ENCODE results near the gene SEPTIN8.

Gene SEPTIN8

DNA sequence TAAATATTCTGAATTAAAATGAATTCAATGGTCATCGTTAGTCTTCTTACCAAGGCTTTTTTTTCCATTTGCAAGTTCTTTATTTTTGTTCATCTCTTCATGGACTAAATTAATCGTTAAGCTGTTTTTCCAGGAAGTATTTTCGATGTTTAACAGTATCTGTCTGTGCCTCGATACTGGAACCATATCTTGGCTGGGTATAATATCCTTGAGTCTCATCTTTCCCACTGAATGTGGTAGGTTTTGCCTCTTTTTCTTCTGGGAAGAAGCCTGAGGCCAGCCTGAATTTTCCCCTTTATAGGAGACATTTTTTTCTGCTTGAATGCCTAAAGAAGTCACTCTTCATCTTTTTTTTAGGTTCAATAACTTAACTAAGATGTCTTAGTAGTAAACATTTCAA is 4.0 kb upstream of the SEPTIN8 start:
- no peak for DNase-seq

DNA sequence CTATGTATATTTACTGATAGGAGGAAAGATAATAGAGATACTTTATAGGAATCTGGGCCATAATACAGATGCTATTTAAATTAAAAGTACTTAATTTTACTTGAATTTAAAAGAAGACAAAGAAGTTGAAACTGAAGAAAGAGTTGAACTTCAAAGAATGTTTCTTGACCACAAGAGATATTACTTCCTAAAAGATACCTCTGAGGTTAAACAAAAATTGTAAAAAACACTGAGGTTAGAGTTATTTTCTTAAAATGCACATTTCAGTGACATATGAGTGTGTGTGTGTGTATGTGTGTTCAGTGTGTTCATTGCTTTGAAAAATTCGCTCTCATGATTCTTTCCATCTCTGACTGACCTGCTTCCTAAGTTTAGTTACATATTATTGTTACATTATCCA is 3.5 kb upstream of the SEPTIN8 start:
- DNase-seq, result no peak

DNA sequence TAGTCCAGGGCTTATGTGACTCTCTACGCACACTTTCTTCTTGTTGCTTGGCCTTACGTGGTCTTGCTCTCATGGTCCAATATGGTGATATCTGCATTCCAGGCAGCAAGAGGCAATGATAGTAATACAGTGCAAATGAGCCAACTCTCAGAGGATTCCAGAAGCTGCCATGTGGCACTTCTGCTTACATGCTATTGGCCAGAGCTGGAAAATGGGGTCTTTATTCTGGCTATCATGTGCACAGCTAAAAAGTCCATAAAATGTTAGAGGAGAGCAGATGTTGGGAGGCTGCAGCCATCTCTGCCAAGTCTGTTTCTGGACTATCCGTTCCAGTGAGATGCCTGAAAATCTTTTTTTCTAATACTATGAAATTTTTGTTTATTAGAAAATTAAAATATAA is 2.9 kb upstream of the SEPTIN8 start:
- no peak for DNase-seq

DNA sequence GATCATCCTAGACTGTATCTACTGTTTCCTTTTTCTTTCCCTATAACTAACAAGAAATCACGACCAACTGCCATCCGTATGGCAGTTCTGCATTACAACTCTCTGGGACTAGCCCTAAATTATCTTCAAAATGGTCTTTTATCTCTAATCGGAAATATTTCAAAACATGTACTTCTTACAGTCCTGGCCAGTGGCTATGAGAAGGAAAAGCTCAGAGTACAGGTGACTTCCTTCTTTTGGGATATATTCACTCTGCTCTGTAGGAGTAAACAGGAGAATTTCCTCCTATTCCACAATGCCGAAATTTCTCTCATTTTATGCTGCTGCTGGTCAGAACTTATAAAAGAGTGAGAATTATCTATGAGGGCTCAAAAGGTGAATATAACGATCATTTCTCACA is 1.8 kb upstream of the SEPTIN8 start:
- no peak for DNase-seq

DNA sequence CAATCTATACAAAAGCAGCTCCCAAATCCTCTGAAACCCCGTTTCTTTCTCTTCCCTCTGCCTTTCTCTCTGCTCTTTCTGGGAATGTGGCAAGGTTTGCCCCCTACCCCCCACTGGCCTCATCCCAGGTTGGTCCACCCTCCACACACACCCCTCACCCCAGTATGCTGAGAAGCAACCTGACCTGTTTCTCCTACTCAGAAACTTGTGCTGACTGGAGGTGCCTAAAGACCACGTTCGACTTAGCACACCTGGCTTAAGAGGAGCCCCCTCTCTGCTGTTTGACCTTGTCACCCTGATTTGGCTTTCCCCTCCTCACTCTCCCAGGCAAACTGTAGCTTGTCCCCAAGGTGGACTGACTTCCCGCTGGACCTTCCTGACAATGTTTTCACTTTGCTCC is 1.1 kb upstream of the SEPTIN8 start:
- DNase-seq, result no peak

DNA sequence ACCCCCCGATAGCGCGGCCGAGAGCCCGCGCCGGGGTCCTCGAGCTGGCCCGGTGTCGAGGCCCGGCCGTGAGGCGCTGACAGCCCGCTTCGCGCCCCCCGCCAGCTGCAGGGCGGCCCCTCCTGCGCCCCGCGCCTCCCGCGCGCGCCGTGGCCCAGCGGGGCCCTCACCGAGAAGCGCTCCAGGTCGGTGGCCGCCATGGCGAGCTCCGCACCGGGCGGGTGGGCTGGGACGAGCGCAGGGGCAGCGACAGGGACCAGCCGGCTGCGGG is 166 bp downstream of the SEPTIN8 start:
- DNase-seq, result no peak

DNA sequence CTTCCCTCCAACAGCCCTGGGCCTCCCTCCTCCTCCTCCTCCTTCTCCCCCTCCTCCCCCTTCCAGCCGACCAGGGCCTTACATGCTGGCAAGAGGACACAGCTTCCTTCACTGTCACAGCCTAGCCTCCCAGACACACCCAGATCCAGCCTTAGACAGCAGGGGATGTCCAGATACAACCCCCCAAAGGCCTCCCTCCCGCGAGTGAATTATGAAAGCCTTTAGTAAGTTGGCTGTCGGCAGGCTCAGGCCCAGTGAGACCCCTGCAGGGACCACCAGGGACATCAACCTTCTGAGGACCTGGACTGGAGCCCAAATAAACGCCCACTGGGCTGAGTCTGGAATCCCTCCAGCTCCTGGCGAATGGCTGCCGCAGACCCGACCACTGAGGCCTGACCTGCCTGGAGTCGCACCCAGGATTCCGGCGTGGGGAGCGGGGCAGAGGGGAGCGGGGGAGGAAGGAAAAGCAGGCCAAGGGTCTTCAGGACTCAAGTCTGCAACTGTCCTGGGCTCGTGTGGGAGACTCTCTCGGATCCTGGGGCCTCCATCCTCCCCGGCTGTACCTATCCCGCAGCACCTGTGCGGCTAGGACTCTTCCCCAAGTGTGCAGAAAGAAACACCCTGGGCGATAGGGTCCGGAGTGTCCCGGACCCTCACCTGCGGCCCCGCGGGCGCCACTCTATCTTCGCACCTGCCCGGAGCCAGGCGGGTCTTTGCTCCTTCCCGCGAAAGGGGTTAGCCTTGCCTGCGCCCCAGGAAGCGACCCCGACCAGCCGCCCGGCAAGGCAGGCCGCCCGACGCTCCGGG is 705 bp downstream of the SEPTIN8 start:
- DNase-seq, result peak; percentile 21 to 51

DNA sequence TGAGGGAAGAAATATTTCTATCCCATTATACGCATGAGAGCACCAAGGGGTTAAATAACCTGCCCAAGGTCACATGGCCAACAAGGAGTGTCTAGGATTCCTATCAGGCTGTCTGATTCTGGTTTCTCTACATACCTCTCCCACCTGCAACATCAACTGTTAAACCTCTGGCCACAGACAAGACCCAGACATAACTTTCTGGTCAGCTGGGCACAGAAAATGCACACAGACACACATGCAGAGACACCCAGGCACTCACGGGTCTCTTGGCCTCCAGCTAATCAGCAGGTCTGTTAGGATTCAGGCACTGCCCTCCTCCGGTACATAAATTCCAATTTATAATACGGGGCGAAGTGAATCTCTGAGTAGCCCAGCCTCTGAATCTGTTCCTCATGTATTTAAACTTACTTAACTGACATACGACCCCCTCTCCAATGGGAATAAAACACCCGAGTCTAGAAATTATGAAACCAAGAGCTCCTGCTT is 1.5 kb downstream of the SEPTIN8 start:
- DNase-seq, result peak in 1 of 2 experiments; percentile 20

DNA sequence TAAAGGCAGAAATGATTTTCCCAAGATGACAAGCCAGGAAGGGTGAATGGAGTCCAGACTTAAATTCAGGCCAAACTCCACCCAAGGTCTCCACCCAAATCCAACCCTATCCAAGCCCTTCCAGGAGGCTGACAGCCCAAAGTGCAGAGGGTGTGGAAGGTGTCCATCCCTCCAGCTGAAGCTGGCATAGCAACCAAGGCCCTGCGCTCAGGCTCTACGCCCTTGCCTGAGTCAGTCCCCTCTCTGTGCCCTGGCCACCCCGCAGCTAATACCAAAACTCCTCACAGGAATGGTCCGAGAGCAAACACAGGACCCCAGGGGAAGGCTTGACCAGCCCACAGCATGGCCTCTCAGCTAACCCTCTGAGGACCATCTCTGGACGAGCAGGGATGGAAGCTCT is 2.1 kb downstream of the SEPTIN8 start:
- DNase-seq, result no peak

DNA sequence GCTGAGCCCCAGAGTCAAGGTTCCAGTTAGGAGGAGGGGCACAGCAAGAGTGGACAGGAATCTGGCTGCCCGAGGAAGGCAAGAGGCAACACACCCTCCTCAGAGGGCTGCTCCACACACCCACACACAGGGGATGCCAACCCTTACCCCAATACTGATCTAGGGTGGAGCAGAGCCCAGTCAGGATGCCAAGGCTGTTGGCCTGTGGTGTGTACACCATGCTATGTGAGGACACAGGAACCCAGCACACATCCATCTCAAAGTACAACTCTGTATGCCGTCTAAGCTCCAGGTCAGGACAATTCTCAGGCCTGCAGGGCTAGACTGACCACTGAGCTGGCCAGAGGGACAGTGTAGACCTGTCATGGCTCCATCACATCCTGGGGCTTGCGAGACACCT is 2.6 kb downstream of the SEPTIN8 start:
- DNase-seq, result no peak

DNA sequence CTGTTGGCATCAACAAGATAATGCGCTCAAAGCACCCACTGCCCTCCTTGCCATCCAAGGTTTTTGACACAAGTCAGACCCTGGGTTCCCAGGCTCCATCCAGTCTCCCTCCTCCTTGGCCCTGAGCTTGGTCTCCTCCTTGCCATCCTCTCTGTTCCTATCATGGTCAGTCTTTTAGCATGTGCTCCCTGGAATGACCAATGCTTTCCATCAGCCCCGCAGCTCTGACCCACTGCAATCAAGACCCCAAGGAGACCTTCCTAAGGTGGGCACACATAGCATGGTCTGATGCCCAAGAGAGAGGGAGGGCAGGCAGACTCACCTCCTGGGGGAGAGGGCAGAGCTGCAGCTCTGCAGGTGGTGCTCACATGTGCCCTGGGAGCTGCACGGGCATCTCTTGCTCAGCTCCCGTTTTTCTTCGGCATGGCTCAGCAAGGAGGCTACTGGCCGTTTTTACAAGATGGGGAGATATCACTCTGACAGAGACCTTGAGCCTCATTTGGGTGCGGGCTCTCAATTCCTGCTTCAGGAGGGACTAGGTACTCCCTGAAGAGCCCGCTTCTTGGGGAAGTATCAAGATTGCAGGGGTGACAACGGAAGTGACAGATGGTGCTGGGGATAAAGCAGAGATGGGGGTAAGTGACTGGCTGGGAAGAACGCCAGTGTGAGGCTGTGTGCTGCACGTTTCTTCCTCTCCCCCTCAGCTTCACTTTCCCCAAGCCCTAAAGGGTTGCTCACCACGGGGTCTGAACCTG is 3.3 kb downstream of the SEPTIN8 start:
- no peak for DNase-seq

DNA sequence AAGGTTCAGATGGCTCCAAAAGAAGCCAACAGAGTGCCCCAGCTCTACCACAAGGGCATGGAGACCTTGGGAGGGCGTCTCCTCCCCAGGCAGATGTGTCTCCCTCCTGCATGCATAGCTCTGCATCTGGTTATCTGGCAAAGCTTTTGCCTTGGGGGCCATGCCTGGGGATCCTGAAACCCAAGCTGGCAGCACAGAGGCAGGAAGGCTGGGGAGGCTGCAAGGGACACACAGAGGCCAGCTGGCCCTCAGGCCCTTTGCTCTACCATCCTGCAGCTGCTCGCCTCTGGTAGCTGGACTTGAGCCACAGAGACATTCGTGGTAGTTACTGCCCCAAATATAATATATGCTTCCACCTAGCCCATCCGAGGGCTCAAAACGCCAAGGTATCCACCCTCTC is 3.9 kb downstream of the SEPTIN8 start:
- no peak for DNase-seq

DNA sequence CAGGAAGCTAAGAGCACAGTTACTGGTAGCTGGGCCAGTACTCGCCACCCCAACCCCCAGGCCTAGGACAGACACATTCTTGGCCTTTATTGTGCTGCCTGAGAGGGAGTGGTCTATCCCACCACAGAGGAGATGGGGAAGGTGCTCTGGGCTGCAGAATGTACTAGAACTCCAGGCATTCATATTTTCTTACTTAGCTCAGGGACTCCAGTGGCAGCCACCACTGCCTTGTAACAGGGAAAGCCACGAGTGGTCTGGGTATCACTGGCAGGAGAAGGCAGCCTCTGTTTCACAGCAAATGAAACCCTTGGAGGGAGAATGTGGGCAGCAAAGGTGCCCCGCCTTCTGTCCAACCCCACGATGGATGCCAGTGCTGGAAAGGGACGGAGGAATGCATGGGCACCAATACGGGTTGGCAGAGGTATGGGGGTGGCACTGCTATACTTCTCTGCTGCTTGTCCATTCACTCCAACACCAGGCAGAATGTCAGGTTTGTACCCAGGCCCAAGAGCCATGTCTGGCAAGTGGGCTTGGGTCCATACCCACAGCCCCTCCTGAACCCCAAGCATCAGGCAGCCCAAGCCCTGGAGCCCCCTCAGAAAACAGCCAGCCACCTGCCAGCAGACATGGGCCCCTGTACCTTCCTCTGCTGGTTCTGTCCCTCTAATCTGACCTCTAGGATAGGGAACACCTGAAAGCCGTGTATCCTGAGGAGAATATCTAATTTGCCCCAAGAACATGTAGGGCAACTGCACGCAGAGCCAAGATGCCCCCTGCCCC is 4.6 kb downstream of the SEPTIN8 start:
- DNase-seq, result no peak

DNA sequence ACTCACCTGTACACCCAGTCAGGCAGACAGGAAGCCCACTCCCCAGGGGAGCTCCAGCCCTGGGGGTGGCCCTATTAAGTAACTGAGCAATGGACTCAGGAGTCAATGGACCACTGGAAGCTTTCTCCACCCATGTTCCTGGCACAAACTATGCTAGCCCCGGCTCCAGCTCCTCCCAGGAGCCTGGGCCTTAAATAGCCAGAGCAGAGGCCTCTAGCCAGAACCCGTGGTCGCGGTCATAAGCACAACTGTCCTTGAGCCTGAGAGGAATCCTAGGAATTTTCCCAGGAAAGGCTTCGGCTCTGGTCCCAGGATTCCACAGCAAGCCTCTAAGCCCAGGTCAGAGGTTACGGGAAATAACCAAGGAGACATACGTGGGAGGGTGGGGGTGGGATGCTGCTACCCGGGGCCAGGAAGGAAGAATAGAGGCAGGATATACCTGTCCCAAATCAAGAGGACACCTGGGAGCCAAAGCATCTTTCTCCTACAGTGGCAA is 5.5 kb downstream of the SEPTIN8 start:
- DNase-seq, result no peak

DNA sequence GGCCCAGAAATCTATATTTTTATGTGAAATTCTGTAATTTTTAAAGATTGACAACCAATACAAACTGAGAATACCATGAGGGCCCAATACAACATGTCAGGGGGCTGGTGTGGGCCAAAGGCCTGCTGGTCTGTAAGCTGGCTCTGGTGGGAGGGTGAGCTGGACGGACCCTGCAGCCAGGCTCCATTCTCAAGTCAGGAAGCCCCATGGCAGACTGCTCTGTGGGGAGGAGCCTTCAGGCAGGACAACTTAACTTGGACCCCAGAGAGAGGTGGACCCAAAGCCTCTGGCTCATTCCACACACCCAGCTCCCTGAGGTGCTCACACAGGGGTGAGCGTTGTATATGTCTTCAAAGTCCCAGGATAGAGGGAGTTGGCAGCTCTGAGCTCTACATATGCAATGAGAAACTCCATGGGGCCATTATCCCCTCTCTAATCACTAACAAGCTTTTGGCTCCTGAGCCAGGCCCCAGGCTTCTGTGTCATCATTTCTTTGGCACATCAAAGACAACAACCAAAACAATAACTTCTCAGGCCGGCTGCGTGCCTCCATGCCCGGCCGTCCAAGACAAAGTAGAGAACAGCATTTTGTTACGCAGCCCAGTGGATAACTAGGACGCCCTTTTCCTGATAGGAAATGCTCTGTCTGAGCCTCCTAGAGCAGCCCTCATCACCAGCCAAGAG is 6.4 kb downstream of the SEPTIN8 start:
- no peak for DNase-seq

DNA sequence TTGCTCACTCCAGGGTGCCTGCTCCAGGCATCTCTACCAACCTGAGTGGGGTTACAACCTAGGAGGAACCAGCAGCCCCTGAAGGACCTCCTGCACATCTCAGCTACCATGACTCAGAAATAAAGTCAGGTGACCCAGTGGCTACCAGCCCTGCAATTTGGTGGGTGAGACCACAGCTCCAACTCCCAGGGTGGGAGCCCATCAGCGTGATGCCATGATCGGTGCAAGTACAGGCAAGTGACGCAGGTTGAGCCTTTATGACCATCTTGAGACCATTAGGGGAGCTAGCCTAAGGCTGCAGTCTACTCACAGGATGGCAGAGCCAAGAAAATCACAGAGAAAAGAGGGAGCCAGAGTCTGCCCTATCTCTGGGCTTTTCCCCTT is 8.6 kb downstream of the SEPTIN8 start:
- no peak for DNase-seq

DNA sequence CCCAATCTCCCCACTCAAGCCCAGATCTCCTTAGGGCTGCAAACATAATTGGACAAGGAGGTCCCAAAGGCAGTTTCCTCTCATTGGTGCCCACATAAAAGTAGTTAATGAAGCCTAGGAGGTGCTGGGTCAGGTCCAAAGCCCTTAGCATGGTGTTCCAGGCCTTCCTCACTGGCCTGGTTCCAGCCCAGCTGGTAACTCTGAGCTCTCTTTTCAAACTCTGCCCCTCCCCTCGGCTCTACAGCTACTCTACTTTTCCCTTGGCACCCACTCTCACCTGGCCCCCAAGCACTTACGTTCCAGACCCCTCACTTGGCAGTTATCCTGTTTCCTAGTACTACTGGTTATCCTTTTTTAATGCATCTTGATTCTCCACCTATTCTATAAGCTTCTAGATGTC is 9.9 kb downstream of the SEPTIN8 start:
- no peak for DNase-seq

DNA sequence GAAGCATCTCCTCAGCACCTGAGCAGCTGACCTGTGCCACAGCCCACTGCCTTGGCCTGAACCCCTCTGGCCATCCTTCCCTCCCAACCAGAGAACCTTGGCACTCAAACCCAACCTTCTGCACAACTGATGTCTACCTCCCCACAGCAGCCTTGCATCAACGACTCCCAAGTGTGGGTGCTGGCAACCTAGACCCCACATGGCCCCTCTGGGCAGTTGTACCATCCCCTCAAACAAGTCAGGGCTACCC is 10.3 kb downstream of the SEPTIN8 start:
- no peak for DNase-seq

DNA sequence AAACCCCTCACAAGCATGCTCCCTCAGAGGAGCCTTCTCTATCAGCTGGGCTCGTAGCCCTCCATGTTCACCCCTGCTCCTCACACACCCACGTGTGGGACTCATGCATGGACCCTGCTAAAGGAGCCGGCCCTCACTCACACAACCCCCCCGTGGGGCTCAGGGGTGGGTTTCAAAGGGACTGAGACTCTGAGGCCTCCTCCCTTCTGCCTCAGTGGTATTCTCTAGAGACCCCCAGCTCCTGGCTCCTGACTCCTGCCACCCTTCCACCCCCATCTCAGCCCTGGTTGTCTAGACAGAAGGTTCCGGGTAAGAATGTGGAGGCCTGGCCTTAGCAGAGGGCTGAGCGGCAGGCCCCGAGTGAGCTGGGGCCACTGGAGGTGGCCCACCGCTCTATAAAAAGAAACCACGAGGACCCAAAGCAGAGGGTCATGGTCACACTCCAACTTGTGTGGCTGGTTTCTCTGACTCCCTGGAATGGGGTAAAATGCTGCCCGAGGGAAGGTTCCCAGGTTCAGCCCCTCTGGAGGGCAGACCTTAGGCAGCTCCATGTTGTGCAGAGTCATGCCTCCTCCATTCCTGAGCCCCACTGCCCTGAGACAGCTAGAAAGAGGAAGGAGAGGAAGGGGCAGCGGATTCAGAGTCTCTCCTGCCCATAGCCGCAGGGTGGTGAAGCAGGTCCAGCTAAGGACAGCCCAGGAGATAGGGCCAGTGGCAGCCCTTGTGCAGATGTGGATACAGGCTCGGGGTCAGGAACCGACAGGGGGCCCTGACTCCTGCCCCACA is 10.8 kb downstream of the SEPTIN8 start:
- no peak for DNase-seq

DNA sequence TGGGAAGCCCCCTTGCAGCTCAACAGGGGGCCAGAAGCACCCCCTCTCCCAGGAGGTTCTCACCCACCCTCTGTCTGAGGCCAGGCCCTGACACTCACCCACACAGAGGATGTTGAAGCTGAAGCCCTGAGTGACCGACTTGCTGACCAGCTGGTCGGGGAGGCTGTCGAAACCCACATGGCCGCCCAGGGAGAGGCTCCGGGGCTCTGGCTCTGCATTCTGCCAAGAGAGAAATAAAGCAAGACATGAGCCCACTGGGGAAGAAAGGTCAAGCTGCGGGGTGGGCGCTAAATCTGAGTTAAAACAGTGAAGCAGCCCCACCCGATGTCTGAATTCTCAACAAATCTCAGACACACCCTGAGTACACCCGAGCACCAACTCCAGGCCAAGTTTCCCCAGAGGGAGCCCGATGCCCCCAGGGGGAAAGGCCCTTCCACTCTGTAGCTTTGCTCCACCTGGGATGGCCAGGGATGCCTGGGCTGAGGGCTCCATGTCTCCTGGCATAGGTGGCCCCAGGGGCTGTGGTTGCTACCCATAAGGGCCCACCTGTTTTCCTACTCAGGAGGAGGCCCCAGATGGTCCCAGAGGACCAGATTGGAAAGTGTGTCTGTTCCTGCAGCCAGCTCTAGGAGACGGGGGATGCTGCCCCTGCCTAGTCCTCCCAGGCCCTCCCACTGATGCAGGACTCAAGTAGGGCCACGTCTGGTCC is 11.6 kb downstream of the SEPTIN8 start:
- no peak for DNase-seq

DNA sequence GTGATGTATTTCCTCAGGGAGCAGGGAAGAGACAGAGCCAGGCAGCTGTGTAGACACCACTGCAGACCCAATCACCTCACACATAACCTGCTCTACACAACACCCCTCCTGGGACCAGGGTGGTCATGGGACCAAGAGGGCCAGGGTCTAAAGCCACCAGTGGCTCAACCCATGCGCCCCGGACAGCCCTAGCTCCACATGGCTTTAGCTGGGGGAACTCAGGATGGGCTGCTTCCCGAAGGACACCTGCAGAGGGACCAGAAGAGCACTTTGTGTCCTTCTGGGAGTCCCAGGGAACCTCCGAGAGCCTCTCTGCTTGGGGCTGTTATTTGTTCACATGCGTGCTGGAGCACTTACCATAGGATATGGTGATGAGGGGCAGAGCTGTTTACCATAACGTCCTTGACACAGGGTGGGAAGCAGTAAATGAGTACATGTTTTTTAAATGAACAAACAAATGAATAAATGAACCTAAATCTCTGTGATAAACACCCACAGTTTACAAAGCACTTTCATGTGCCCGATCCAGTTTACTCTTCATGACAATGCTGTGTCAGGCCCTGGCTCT is 12.3 kb downstream of the SEPTIN8 start:
- no peak for DNase-seq

DNA sequence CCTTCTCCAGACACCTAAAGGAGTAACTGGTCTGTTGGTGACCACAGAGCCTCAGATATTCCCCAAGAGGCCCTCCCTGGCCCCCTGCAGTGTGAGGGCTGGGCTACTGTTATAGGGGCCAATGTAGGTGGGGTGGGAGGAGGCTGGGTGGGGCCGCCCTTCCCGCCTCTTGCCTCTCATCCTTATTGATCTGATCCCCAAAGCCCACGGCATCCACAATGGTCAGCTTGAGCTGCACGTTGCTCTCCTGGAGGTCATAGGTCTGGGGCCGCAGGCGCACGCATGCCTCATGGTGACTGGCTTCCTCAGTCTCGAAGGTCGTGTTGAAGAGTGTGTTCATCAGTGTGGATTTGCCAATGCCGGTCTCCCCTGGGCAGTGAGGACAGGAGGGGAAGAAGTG is 13.0 kb downstream of the SEPTIN8 start:
- DNase-seq, result no peak

Data from NCI-H526 (cell line).